Measurements from ENCODE around the gene BCAM.

The BCAM gene

DNA sequence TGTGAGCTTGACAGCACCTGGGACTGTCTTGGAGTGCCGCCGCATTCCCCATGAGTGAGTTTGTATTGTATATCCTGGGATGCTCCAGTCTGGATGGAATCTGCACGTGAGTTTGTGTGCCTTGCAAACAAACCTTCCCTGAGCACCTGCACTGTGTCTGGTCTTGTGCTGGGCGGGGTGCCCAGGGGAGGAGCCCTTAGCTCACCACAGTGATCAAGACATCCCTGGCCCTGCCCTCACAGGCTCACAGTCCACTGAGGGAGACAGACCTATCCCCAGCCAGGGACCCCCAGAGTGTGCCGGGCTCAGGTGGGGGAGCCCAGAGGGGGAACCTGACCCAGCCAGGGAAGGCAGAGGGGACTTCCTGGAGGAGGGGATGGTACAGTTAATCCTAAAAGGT lies 1.7 kb upstream of the BCAM start:
- no peak overlapping the region for H3K4me3 ChIP-seq (replicated peaks; ENCODE audit: low read depth, low read length)
- TF ChIP-seq, protein P1, sequence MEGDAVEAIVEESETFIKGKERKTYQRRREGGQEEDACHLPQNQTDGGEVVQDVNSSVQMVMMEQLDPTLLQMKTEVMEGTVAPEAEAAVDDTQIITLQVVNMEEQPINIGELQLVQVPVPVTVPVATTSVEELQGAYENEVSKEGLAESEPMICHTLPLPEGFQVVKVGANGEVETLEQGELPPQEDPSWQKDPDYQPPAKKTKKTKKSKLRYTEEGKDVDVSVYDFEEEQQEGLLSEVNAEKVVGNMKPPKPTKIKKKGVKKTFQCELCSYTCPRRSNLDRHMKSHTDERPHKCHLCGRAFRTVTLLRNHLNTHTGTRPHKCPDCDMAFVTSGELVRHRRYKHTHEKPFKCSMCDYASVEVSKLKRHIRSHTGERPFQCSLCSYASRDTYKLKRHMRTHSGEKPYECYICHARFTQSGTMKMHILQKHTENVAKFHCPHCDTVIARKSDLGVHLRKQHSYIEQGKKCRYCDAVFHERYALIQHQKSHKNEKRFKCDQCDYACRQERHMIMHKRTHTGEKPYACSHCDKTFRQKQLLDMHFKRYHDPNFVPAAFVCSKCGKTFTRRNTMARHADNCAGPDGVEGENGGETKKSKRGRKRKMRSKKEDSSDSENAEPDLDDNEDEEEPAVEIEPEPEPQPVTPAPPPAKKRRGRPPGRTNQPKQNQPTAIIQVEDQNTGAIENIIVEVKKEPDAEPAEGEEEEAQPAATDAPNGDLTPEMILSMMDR (IDR thresholded peaks at IDR 0.05; ENCODE audit: low read length, missing control alignments): no peak
- no peak for DNase-seq (ENCODE audit: low read depth)

DNA sequence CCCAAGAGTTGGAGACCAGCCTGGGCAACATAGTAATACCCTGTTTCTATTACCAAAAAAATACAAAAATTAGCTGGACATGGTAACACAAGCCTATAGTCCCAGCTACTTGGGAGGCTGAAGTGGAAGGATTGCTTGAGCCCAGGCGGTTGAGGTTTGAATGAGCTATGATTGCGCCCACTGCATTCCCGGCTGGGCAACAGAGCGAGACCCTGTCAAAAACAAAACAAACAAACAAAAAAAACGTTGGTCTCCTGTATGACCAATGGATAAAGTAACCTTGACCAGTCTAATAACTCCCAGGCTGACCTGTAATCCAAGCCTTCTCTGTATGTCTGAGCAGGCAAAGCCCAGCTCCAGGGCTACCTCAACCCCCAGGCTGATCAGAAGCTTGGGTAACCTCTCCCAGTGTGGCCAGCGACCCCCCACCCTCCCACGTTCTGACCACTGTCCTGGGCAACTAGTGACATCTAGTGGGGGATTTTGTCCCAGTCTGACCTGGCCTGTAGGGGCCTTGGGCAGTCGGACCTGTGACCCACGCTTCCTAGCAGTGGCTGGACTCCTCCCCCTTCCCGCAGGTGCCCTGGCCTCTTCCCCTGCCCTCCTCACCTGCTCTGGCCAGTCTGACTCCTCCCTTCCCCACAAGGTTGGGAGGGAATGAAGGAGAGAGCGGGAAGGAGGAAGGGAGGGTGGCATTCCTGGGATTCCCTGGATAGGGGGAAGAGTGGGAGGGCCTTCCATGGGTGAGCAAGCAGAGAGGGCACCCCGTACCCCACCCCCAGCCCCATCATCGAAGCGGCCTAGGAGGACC lies 1.0 kb upstream of the BCAM start:
- DNase-seq (ENCODE audit: low read depth): peak; percentile 34
- TF ChIP-seq, protein P1 (IDR thresholded peaks at IDR 0.05; ENCODE audit: low read length, missing control alignments): peak; percentile 52
- no peak overlapping the region for H3K4me3 ChIP-seq (replicated peaks; ENCODE audit: low read depth, low read length)

DNA sequence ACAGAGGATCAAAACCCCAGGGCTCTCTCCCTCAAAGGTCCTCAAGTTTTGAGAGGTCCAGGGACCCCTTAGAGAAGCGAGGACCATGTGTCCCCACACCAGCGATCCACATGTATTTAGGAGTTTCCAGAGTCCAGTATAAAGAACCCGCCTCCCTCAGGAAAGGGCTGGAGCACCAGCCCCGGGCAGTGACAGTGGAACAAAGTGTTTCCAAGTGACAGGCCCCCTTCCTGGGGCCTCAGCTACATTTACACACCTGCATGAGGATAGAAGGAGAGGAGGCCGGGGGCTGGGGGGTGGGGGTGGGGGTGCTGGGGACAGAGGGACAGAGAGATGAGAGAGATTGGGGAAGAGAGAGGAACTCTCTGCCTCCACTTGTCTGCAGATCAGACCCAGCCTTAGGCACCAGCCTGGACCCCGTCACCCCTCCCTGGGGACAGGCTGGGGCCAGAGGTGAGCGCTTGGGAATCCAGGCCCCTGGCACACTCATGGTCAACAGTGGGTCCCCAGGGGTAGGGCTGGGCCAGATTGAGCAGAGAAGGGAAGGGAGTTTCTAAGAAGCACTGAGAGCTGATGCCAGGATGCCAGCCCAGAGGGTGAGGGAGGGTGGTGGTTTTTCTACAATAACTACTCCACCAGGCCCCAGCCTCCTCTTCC lies 802 bp downstream of the BCAM start:
- H3K4me3 ChIP-seq (replicated peaks; ENCODE audit: low read depth, low read length): peak overlapping the region; percentile 61
- DNase-seq (ENCODE audit: low read depth): no peak

DNA sequence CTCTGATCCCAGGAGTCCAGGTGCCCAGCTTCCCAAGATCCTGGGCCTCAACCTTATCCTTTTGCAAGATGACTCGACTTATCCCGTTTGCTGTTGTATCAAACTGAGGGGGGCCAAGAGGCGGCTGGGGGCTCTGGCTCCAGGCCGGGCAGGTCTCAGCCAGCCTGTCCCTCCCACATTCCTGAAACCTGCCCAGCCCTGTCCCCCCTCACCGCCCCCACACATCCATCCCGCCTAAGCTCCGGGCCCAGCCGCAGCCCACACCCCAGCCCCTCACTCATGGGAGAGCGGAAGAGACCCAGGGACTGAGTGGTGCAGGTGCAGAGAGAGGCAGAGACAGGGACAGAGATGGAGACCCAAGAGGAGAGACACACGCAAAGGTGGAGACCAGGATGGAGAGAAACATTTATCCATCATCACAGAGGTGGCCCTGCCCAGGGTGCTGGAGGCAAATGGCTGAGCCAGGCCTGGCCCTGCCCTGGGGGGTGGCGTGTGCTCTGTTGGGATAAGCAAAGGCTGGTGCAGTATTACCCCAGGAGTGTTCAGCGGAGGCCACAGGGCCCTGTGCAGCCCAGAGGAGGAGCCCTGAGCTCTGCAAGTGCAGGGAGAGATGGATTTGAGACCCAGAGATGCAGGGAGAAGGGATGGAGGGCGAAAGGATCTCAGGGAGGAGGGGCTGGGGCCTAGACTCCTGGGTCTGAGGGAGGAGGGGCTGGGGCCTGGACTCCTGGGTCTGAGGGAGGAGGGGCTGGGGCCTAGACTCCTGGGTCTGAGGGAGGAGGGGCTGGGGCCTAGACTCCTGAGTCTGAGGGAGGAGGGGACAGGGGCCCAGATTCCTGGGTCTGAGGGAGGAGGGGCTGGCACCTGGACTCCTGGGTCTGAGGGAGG lies 1.6 kb downstream of the BCAM start:
- no peak overlapping the region for H3K4me3 ChIP-seq (replicated peaks; ENCODE audit: low read depth, low read length)
- TF ChIP-seq, protein P1 (IDR thresholded peaks at IDR 0.05; ENCODE audit: low read length, missing control alignments): no peak
- DNase-seq (ENCODE audit: low read depth): no peak

More for the DNA sequence above, 802 bp downstream of the BCAM start:
- TF ChIP-seq, protein P1 (IDR thresholded peaks at IDR 0.05; ENCODE audit: low read length, missing control alignments): no peak

DNA sequence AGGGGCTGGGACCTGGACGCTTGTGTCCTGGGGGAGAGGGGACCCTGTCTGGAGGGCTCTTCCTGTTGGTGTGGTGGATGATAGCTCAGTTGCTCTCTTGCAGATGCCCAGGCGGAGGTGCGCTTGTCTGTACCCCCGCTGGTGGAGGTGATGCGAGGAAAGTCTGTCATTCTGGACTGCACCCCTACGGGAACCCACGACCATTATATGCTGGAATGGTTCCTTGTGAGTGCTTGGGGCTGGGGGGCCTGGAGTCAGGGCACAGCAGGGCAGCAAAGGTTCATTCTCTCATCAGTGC lies 2.2 kb downstream of the BCAM start:
- no peak for DNase-seq (ENCODE audit: low read depth)
- TF ChIP-seq, protein P1 (IDR thresholded peaks at IDR 0.05; ENCODE audit: low read length, missing control alignments): no peak
- H3K4me3 ChIP-seq (replicated peaks; ENCODE audit: low read depth, low read length): no peak overlapping the region

DNA sequence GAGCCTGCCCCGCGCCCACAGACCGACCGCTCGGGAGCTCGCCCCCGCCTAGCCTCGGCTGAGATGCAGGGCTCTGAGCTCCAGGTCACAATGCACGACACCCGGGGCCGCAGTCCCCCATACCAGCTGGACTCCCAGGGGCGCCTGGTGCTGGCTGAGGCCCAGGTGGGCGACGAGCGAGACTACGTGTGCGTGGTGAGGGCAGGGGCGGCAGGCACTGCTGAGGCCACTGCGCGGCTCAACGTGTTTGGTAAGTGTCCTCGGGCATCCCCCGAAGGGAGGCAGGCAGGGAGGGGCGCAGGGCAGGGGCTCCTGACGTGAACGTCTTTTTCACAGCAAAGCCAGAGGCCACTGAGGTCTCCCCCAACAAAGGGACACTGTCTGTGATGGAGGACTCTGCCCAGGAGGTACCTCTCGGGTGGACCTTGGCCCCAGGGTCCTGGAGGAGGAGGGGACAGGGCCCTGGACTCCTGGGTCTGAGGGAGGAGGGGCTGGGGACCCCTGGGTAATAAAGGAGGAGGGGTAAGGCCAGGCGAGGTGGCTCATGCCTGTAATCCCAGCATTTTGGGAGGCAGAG lies 3.3 kb downstream of the BCAM start:
- no peak overlapping the region for H3K4me3 ChIP-seq (replicated peaks; ENCODE audit: low read depth, low read length)
- no peak for DNase-seq (ENCODE audit: low read depth)
- TF ChIP-seq, protein P1 (IDR thresholded peaks at IDR 0.05; ENCODE audit: low read length, missing control alignments): no peak
